Urothelium cell line (cell line): ENCODE measurements around the gene OLFM3.

Experiments used
- DNase-seq: peaks from one replicate; pipeline ENCODE4 v3.0.0; 2011; ENCODE audit warnings: low spot score, mixed read lengths
- FAIRE-seq: peaks from 2 replicates; lab custom pipeline; 2011; peaks lifted over from hg19 to GRCh38; lab: Jason Lieb, UNC

Gene OLFM3

DNA sequence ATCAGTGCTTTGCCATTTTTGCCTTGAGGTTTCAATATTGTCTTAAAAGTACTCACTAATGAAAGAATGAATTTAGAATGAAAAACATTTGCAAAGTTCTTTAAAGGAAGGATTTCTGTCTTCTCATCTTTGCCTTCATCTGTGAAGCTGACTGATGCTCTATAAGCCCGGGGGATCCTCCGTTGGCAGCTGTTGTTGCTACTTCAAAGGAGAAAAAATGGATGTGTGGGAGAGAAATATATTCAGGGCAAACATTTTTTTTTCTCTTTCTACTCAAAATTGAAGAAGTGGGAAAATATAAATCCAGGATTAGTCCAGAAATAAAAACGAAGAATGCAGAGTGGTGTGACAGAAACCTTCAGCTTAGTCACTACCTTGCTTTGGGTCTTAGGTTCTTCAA, 142.5 kb downstream of the OLFM3 start:
- DNase-seq (no peak), FAIRE-seq (no peak)

DNA sequence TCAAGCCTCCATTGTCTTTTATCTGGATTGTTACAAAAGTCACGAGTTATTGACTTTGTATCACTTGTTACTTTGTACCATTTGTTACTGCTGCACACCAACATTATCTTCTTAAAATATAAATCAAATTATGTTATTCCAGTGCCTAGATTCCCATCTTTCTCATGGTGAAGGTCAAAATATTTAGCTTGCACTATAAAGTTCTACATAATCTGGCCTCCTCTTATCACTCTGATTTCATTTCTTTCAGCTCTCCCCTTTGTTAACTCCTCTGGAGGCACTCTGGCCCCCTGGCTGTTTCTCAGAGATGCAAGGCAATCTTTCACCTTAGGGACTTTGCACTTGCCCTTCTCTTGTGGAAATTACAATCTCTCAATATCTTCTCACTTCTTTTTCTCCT, 143.8 kb downstream of the OLFM3 start:
- no peak for DNase-seq

DNA sequence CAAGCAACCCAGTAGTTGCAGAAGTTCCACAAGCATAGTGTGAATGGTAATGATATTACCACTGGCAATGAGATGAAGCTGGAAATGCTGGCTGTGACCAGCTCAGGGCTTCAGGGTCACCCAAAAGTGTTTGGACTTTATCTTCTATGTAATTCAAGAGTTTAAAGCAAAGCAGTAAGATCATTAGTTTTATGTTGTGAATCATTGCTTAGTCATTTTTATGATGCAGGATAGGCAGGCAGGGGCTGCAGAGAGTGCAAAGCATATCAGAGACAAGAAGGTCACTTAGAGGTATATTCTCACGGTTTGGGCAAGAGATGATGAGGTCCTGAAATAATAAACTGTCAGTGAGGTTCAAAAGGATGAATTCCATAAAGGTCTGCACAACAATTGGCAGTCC, 147.4 kb downstream of the OLFM3 start:
- DNase-seq (no peak), FAIRE-seq (no peak)

More for the DNA sequence above, 143.8 kb downstream of the OLFM3 start:
- FAIRE-seq, result no peak

DNA sequence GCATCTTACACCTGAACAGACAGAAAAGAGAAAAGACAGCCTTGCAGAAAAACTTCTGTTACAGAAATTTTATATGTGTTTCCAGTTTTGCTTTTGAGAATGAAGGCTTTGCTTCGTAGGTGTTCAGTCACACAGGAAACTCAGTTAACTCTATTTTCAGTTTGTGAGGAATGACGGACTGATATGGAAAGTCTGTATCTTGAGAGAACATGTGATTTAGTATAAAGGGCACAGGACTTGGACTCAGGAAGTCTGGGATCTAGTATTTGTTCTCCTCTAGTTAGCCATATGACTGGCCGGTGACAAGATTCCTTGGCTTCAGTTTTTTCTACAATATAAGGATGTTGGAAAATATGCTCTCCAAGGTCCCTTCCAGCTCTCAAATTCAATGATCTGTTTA, 149.1 kb downstream of the OLFM3 start:
- DNase-seq, result no peak
- FAIRE-seq, result no peak

DNA sequence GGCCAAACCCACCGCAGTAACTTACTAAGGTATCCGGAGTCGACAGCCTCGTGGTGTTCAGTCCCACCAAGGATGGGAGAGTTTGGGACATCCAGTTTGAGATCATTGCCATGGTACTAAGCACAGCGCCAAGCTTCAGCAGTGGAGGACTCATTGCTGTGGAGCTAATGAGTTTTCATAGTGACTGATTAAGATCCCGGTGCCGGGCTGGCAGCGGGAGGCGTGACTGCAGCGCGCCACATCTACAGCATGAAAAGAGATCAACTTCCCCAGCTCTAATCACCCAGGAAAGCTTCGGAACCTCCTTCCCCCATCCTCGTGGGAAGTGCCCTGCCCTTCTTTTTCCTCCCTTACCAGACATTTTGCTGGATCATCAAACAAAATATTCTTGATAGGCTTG, 149.9 kb downstream of the OLFM3 start:
- FAIRE-seq, result no peak
- DNase-seq, result no peak

DNA sequence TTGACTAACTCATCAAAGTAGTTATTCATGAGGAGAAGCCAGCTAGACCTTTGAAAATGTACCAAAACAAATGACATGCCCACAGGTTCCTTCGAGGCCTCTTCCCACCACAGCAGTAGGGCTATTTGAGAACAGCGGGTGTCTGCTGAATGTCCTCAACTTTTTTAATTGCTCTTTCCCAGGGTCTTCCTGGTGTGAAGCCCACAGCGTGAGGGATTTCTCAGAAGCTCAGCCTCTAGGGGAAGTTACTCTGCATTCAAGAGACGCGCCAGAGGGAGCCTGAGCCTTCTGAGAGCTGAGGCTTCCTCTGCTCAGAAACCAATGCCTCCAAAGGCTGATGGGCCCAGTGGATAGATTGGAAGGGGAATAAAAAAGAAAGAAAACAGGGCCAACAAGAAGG, 153.6 kb downstream of the OLFM3 start:
- FAIRE-seq (no peak), DNase-seq (no peak)

DNA sequence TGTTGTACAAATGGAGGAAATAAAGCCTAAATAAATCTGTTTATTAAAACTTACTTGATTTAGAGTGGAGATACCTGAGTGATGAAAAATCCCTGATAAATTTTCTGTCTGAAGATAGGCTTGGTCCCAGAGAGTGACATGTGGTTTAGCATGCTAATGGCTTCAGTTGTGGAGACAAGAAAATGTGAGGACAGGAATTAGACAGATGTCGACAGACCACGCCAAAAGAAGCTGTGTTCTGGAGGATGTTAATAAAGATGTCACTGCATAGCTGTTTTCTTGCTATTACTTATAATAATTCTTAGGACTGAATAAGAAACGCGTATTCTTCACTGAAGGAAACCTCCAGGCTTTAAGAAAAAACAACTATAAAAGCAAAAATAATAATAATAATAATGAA, 154.9 kb downstream of the OLFM3 start:
- DNase-seq (no peak), FAIRE-seq (no peak)

DNA sequence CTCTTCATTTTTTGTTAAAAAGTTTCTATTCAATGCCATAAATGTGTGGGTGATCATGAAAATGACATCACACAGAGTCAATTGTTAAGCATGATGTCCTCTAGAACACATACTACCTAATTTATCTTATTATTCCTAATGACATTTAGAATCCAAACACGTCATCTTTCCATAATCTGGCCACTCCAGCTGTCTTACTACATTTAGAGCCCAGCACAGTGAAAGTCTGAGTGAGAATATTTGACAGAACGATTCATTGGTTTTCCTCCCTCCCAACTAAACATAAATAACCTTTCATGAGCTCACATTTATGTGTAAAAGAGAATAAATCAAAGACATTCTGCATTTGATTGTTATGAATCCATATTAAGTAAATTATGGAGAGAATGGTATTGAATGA, 160.7 kb downstream of the OLFM3 start:
- DNase-seq (no peak), FAIRE-seq (no peak)

DNA sequence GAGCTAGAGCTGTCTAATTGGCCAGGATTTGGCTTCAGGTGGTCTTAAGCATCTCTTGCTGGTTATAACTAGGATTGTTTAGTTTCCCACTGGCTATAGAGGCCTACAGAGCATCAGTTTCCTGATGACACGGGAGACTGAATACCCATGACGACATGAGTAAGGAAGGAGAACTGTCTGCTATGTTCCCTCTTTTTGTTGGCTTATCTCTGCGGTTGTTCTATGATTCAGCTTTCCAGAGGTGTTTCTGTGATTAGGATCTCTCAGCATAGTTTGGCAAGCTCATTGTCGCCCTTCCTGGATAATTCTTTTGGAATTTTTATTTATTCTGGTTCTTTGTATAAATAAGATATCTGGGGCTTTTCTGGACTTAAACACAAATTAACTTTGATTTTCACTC, 163.4 kb downstream of the OLFM3 start:
- no peak for FAIRE-seq
- DNase-seq, result peak; percentile 16

DNA sequence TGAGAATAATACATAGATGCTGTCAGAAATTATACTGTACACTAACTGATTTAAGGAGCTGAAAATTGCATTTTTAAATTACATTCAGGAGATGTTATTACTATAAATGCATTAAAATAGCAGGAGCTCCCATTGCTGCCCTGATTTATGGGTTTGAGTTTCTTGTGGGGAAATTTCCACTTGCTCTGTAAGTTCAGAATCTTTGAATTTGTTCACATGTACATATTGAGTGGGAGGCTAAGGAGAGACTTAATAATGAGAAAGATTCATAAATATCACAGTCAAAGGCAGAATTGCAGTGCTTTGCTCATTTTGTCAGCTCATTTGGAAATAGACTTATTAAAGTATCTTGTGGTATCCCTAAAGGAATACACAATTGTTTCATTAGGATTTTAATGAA, 170.3 kb downstream of the OLFM3 start:
- DNase-seq (no peak), FAIRE-seq (no peak)

DNA sequence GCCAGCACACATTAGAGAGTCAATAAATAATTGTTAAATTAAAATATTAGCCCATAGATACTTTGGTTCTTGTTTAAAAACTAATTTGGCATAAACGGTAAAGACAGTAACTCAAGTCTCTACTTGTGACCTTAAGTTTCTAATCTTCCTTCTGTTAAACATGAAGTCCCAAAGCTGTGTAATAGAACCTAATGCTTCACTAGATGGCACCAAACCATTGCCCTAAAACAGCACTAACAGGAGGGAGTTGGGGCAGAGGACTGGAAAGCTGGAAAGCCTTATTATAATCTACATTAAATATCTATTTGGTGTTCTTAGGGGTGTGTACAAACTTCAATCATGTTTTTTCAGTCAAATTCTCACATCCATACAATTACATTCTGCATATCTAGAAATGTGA, 176.7 kb downstream of the OLFM3 start:
- peak; percentile 24 for DNase-seq
- FAIRE-seq, result peak; percentile 27

DNA sequence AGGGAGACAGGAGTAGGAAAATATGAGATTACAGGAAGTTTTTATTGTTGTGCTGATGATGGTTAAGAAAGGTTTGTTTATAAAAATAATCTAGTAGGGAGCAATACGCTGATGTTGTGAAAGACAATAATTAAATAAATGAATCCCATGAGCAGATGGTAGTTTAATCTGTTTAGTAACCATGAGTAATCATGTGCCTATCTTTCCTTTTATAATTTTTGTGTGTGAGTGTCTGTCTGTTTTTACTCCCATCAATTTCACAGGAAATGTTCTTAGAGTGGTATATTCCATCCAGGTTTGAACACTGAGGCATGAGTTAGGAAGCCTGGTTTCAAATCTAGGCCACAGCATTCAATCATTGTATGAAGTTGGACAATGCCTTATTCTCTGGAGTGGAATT, 180.5 kb downstream of the OLFM3 start:
- no peak for DNase-seq
- no peak for FAIRE-seq

DNA sequence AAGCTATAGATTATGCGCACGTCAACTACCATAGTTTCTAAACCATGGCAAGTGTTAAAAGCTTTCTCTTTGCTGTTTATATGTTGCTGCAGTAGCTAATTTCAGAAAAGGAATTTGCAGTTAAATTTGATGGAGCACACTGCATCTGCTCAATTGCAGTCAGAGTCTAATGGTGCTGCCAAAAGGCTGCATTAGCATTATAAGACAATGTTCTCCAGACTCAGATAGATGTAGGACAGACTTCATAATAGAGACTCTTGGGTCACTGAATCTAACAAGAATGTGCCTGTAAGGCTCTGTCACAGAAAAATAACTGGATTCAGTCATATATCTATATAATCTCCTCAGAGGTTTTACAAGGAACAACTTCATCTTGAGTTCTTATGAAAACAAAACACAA, 198.3 kb downstream of the OLFM3 start:
- FAIRE-seq, result no peak

DNA sequence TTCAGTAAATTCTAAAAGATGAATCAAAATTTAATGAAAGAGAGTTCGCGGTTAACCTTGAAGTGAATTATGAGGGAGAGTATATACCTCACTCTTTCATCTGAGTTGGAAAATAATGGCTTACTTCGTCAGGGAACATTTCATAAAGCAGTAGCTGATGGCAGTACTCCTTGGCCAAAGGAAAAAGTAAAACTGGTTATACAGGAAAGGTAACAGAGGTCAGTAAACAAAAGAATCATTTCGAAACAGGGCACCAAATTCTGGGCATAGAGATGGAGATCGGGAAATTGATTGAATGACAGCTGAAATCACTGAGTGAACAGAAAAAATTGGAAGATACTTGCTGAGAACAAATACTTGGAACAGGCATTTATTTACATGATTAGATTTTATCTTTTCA, 199.0 kb downstream of the OLFM3 start:
- DNase-seq (no peak), FAIRE-seq (no peak)

More for the DNA sequence above, 198.3 kb downstream of the OLFM3 start:
- no peak for DNase-seq

DNA sequence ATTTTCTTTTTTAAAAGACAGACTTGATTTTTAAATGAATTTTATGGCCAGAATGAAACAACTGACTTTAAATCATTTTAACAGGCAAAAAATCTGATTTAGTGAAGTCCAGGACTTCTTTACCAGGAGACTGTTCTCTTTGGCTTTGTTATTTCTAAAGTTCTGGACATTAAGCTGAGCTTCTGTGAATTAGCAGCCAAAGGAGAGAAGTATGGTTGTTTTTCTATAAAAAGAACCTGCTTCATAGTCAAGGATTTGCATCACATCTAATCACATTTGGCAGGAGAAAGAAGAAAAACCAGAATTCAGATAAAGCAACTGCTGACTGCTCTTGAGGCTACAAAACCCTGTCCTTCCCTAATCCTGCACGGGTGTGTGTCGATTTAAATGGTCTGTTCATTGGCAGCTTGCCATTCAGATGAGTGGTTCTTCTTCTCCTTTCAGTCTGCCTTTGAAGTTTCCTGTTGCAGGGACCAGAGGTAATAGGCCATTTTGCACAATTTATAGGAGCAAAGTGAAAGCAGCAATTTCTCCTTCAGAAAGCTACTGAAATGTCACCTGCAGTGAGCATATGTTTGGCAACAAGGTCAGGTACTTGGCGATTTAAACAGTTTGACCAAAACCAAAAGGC, 215.4 kb downstream of the OLFM3 start:
- FAIRE-seq, result peak; percentile 9
- peak; percentile 8 for DNase-seq

DNA sequence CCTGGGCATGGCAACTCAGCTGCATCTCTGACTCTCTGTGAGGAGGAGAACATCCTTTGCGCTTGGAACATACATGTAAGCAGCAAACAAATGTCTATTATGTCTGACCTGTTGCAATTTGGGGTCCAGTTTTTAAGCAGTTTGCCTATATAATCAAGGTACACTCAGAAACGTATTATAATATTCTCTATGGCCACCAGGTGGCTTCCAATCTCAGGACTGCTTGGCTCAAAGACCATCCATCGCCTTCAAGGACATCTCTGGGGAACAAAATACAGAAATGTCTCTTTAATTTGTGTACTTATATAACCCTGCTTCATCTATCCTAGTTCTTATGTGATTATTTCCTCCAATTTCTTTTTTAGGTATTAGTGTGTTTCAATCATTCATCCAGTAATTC, 227.2 kb downstream of the OLFM3 start:
- DNase-seq (peak; percentile 9), FAIRE-seq (no peak)

DNA sequence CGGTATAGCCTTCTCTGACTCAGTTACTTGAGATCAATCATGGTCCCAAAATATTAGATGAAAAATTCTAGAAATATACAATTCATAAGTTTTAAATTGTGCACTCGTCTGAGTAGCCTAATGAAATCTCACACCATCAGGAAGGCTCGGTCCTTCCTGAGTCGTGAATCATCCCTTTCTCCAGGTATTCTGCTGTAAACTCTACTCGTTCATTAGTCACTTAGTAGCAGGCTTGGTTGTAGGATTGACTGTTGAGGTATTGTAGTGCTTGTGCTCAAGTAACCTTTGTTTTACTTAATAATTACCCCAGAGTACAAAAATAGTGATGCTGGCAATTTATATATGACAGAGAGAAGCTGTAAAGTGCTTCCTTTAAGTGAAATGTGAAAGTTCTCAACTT, 238.7 kb downstream of the OLFM3 start:
- no peak for DNase-seq
- FAIRE-seq, result no peak

DNA sequence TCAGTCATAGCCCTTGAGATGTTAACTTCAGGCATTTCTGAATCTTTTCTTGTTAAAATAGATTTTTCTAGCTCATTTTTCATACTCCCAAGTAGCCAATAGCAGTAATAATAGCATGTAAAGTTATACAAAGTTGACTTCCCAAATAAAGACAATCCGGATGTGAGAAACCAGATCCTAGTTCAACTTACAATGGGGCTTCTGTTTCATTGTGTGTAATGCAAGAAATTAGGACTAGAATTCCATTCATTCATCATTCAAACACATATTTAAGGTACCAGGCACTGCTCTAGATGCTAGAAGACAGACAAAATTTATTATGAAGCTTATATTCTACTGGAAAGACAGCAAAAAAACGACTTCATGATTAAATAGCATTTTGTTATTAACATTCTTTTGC, 240.3 kb downstream of the OLFM3 start:
- no peak for DNase-seq
- FAIRE-seq, result no peak
